CD4-positive, alpha-beta T cell (primary cell): ENCODE data around the gene DCT. TPM values are rescaled to one million over a fixed set of nuclear protein-coding genes. Genes with fewer than 3 reads are reported as not detected.
"Not testable (repeated sequence)": the region's sequence is repeated elsewhere in the genome, so short reads cannot be mapped to it uniquely, and the experiment has no call there.

ENCODE experiments used
- ATAC-seq: fragments of 200-7000 bp; cut with Tn5 transposase; one replicate; pipeline ENCODE4 v1.10.0; 2022; ENCODE audit warnings: mild to moderate bottlenecking; ENCODE audit not compliant: poor library complexity
- CTCF ChIA-PET: fragments of 350-600 bp; sonication (Branson Sonifier 250); formaldehyde crosslinking; loops from one replicate; lab custom pipeline; 2021; ENCODE audit warnings: antibody characterized with exemption, inconsistent platforms; lab: Charles Lee
- POLR2A ChIA-PET: fragments of 350-600 bp; sonication (Branson Sonifier 250); formaldehyde crosslinking; loops from one replicate; lab custom pipeline; 2021; ENCODE audit warnings: antibody characterized with exemption, inconsistent platforms; lab: Charles Lee
- DNase-seq, 14 experiments: peaks; one replicate each; pipeline ENCODE4 v3.0.0-alpha.2; 2013 to 2020; ENCODE audit warnings: mixed read lengths in 2 of 14
- H3K27ac ChIP-seq, 2 donors: one replicate each; pipeline versions ENCODE4 v1.5.1 to v1.7.0; 2013; ENCODE audit warnings: low read length in 2 of 2, low read depth in 1 of 2, mild to moderate bottlenecking in 1 of 2
- H3K27me3 ChIP-seq, 2 experiments: 1 replicate in 1 of 2; 2 replicates in 1 of 2; pipeline versions ENCODE4 v1.6.1 to v1.7.0; 2013; ENCODE audit warnings: low read length in 2 of 2, control low read depth in 1 of 2, mild to moderate bottlenecking in 1 of 2, moderate library complexity in 1 of 2; ENCODE audit not compliant: insufficient read depth in 2 of 2, control insufficient read depth in 1 of 2
- H3K36me3 ChIP-seq: one replicate; pipeline ENCODE4 v1.6.1; 2013; ENCODE audit warnings: low read length, control low read depth; ENCODE audit not compliant: insufficient read depth
- H3K4me1 ChIP-seq: one replicate; pipeline ENCODE4 v1.6.1; 2013; ENCODE audit warnings: low read length, control low read depth; ENCODE audit not compliant: insufficient read depth
- H3K4me3 ChIP-seq: one replicate; pipeline ENCODE4 v1.5.1; 2013; ENCODE audit warnings: mild to moderate bottlenecking, low read length, moderate library complexity
- H3K9me3 ChIP-seq, 2 experiments: 1 replicate in 1 of 2; 2 replicates in 1 of 2; pipeline versions ENCODE4 v1.6.1 to v1.7.0; 2013; ENCODE audit warnings: low read length in 2 of 2, mild to moderate bottlenecking in 2 of 2, control low read depth in 1 of 2, moderate library complexity in 1 of 2; ENCODE audit not compliant: control insufficient read depth in 1 of 2, insufficient read depth in 1 of 2
- H3K27ac Mint-ChIP-seq: one replicate; pipeline ENCODE4 v1.8.0; 2020; ENCODE audit warnings: mixed read lengths
- H3K27me3 Mint-ChIP-seq: one replicate; pipeline ENCODE4 v1.8.0; 2021; ENCODE audit warnings: mixed read lengths
- H3K36me3 Mint-ChIP-seq: one replicate; pipeline ENCODE4 v1.8.0; 2021; ENCODE audit warnings: low read depth, mixed read lengths
- H3K4me1 Mint-ChIP-seq: one replicate; pipeline ENCODE4 v1.8.0; 2021; ENCODE audit warnings: low read depth, mixed read lengths
- H3K4me3 Mint-ChIP-seq: one replicate; pipeline ENCODE4 v1.8.0; 2020; ENCODE audit warnings: mild to moderate bottlenecking, mixed read lengths
- H3K9me3 Mint-ChIP-seq: one replicate; pipeline ENCODE4 v1.8.0; 2020; ENCODE audit warnings: mixed read lengths
- CTCF ChIP-seq: fragments of 200-600 bp; IDR thresholded peaks from one replicate; pipeline ENCODE4 v1.8.0; 2022; ENCODE audit warnings: antibody characterized with exemption, mild to moderate bottlenecking
- intact Hi-C, 2 experiments: fragments of 100-400 bp; cut with DNase I in 1 of 2; cut with micrococcal nuclease in 1 of 2; formaldehyde crosslinking; loops; one replicate each; pipeline versions ENCODE4 v1.15.1 to v1.9.0; 2023 to 2025; cut with DNase I, micrococcal nuclease
- polyA plus RNA-seq, 2 donors: library from polyadenylated mRNA; unstranded; fragments of 120-200 nt; gene quantifications; one replicate each; pipeline ENCODE4 v1.2.1, GENCODE V29; 2013
- total RNA-seq, 174 experiments: library from RNA in 2 of 174; stranded (reverse) in 2 of 174; gene quantifications; one replicate each; pipeline ENCODE4 v1.2.3 and lab custom pipeline; 2021 to 2026

DCT gene
- total RNA-seq = under 1 TPM; 0.25 to 0.36 TPM
- polyA plus RNA-seq (2013, experiment 1 of 2) = 0.15 TPM
- 0.39 TPM for polyA plus RNA-seq (2013, experiment 2 of 2)
- 0 to 4.8 (median 0.26) reads per million in 172 experiments for total RNA-seq (lab: John Stamatoyannopoulos, UW)

GRCh38 chr13:94479616-94480015 is at the start of gene DCT:
TSS of gene DCT (minus strand) at chr13:94479682. CDS start at chr13:94479255, 427 bp downstream.
- POLR2A ChIA-PET = no interaction called here
- no peaks in the 10 kb centered on the region for H3K36me3 Mint-ChIP-seq
- Histone ChIP-seq H3K27me3 (peaks cover 0 to 3% of the 10 kb centered on the region in 2 experiments), H3K27ac (no peak within 1 kb of the TSS), H3K9me3 (peaks cover 0 to 3% of the 10 kb centered on the region in 2 experiments), H3K36me3 (no peaks in the 10 kb centered on the region), H3K4me3 (no peak within 1 kb of the TSS), H3K4me1 (no peaks in the 10 kb centered on the region)
- H3K27me3 Mint-ChIP-seq = no peaks in the 10 kb centered on the region
- no peak for TF ChIP-seq CTCF
- H3K4me1 Mint-ChIP-seq = no peaks in the 10 kb centered on the region
- no peaks in the 10 kb centered on the region for H3K9me3 Mint-ChIP-seq
- DNase-seq (no peak), ATAC-seq (no peak)
- H3K4me3 Mint-ChIP-seq = no peak within 1 kb of the TSS
- H3K27ac Mint-ChIP-seq = no peak within 1 kb of the TSS
- intact Hi-C loops = no loop called here
- CTCF ChIA-PET = no interaction called here

DNA sequence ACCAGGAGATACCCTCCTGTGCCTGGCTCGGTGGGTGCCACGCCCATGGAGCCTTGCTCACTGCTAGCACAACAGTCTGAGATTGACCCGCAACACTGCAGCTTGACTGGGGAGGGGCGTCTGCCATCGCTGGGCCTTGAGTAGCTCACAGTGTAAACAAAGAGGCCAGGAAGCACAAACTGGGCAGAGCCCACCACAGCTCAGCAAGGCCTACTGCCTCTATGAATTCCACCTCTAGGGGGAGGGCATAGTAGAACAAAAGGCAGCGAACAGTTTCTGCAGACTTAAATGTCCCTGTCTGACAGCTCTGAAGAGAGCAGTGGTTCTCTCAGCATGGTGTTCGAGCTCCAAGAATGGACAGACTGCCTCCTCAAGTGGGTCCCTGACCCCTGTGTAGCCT is 47.5 kb upstream of the DCT start:
- H3K4me3 Mint-ChIP-seq, H3K4me1 Mint-ChIP-seq, ATAC-seq, POLR2A ChIA-PET, H3K9me3 ChIP-seq, H3K36me3 ChIP-seq, H3K4me1 ChIP-seq, H3K4me3 ChIP-seq, H3K27me3 ChIP-seq, intact Hi-C loops, DNase-seq, H3K36me3 Mint-ChIP-seq, H3K27me3 Mint-ChIP-seq, H3K9me3 Mint-ChIP-seq, H3K27ac Mint-ChIP-seq, H3K27ac ChIP-seq: not testable (repeated sequence)
- CTCF ChIA-PET = interaction anchor here (0.7 to 0.9 kb wide), 2 partner anchors 93 to 102 kb away, joined by 3 read pairs; no protein-coding TSS in a partner anchor

DNA sequence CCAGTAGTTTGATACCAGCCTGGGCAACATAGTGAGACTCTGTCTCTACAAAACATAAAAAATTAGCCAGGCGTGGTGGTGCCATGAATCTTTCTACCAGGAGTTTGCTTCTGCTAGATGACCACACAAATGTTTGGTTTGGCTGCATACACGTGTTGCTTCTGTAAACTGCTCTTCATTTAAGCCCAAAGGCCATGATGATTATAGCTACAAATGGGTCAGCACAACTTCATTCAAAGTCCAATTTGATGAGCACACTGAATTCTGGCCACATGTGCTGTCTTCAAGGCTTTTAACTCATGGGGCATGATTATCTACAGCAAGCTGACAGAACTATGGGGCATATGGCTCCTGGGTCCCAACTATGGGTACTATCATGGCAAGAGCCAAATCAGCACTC is 46.3 kb upstream of the DCT start:
- Histone ChIP-seq H3K27ac (no peak overlapping the region), H3K27me3 (no peaks in the 10 kb centered on the region), H3K36me3 (no peaks in the 10 kb centered on the region), H3K4me1 (no peaks in the 10 kb centered on the region), H3K4me3 (no peak overlapping the region), H3K9me3 (no peaks in the 10 kb centered on the region)
- ChIA-PET CTCF (no interaction called here), POLR2A (no interaction called here)
- peaks cover 4% of the 10 kb centered on the region for H3K36me3 Mint-ChIP-seq
- peaks cover 5% of the 10 kb centered on the region for H3K9me3 Mint-ChIP-seq
- H3K27me3 Mint-ChIP-seq = peaks cover 10% of the 10 kb centered on the region
- intact Hi-C loops = no loop called here
- H3K4me1 Mint-ChIP-seq = no peaks in the 10 kb centered on the region
- DNase-seq (no peak), ATAC-seq (no peak)
- H3K4me3 Mint-ChIP-seq = no peak overlapping the region
- no peak overlapping the region for H3K27ac Mint-ChIP-seq
- no peak for TF ChIP-seq CTCF

GRCh38 chr13:94524407-94524806 is 44.9 kb upstream of the DCT start:
- intact Hi-C loops = no loop called here
- H3K4me3 Mint-ChIP-seq = no peak overlapping the region
- Histone ChIP-seq H3K27me3 (peaks cover 0 to 2% of the 10 kb centered on the region in 2 experiments), H3K36me3 (no peaks in the 10 kb centered on the region), H3K9me3 (no peaks in the 10 kb centered on the region), H3K4me1 (no peaks in the 10 kb centered on the region), H3K4me3 (no peak overlapping the region), H3K27ac (no peak overlapping the region)
- ChIA-PET CTCF (no interaction called here), POLR2A (no interaction called here)
- H3K27me3 Mint-ChIP-seq = peaks cover 9% of the 10 kb centered on the region
- ATAC-seq = no peak
- H3K36me3 Mint-ChIP-seq = peaks cover 4% of the 10 kb centered on the region
- TF ChIP-seq CTCF = no peak
- no peak for DNase-seq
- peaks cover 5% of the 10 kb centered on the region for H3K9me3 Mint-ChIP-seq
- no peaks in the 10 kb centered on the region for H3K4me1 Mint-ChIP-seq
- no peak overlapping the region for H3K27ac Mint-ChIP-seq
